Ectodermal cell (in vitro differentiated cells): ENCODE data around the gene EHD2.
"Not testable (repeated sequence)": the region's sequence is repeated elsewhere in the genome, so short reads cannot be mapped to it uniquely, and the experiment has no call there.

Experiments
- H3K27ac ChIP-seq: 2 replicates; pipeline ENCODE4 v1.7.0; 2013; ENCODE audit warnings: mild to moderate bottlenecking, low read depth, low read length; ENCODE audit not compliant: insufficient read depth, poor library complexity, severe bottlenecking
- H3K27me3 ChIP-seq: 2 replicates; pipeline ENCODE4 v1.7.0; 2013; ENCODE audit warnings: mild to moderate bottlenecking, low read length; ENCODE audit not compliant: insufficient read depth, control insufficient read depth, poor library complexity, severe bottlenecking
- H3K36me3 ChIP-seq: one replicate; pipeline ENCODE4 v1.7.0; 2013; ENCODE audit warnings: low read length; ENCODE audit not compliant: control insufficient read depth, insufficient read depth
- H3K4me1 ChIP-seq: one replicate; pipeline ENCODE4 v1.7.0; 2013; ENCODE audit warnings: low read length; ENCODE audit not compliant: control insufficient read depth, insufficient read depth
- H3K4me3 ChIP-seq: 2 replicates; pipeline ENCODE4 v1.7.0; 2013; ENCODE audit warnings: low read depth, low read length, control low read depth; ENCODE audit not compliant: insufficient read depth
- H3K9me3 ChIP-seq: 2 replicates; pipeline ENCODE4 v1.7.0; 2013; ENCODE audit warnings: mild to moderate bottlenecking, low read length, moderate library complexity; ENCODE audit not compliant: control insufficient read depth
- WGBS, 2 experiments: methylation state at CpG; one replicate each; pipeline ENCODE4 v1.1.7; 2013; ENCODE audit warnings: missing lambda C conversion rate in 2 of 2; 5-methylcytosine and 5-hydroxymethylcytosine counted together

The EHD2 gene

DNA sequence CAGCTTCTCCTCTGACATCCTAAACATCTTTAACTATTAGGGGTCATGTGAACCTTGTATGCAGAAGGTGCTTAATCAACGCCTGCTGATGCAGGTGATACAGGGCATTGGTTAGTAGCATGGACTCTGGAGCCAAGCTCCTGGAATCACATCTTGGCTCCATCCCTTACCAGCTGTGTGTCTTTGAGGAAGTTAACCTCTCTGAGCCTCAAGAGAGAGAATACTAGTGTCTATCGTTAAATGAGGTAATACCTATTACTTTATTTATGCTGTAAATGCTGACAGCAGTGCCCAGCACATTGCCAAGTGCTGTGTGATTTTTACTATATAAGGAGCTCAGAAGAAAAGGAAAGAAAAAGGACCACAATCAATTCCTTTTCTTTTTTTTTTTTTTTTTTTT, 54.1 kb downstream of the EHD2 start:
- no peak overlapping the region for H3K4me3 ChIP-seq
- H3K9me3 ChIP-seq = no peaks in the 10 kb centered on the region
- no peaks in the 10 kb centered on the region for H3K27me3 ChIP-seq
- WGBS, 2 experiments = 0 to 50% methylated on average over 1 to 2 of the region's 2 CpGs
- H3K4me1 ChIP-seq = peaks cover 7% of the 10 kb centered on the region
- H3K36me3 ChIP-seq = no peaks in the 10 kb centered on the region
- H3K27ac ChIP-seq = no peak overlapping the region

DNA sequence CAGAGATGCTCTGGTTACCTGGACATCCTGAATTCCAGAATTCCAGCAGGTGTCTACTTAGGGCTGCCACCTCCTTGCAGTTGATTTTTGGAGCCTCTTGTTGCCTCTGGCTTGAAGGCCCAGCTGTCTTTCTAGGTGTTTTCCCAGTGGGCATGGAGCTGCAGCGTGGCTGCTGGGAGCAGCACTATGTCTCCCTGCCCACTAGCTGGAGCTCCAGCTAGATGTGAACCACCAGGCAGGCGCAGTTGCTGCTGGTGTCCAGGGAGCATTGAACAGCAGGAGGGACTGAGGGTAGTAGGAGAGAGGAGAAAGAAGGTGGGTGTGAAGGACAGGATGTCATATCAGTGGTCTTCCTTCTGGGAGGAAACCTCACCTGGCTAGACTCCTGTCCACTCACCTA, 55.4 kb downstream of the EHD2 start:
- H3K36me3 ChIP-seq = no peaks in the 10 kb centered on the region
- H3K4me3 ChIP-seq = no peak overlapping the region
- H3K4me1 ChIP-seq = peaks cover 7% of the 10 kb centered on the region
- WGBS, 2 experiments = 85 to 91% methylated on average over 2 of the region's 2 CpGs
- no peaks in the 10 kb centered on the region for H3K27me3 ChIP-seq
- H3K9me3 ChIP-seq = no peaks in the 10 kb centered on the region
- no peak overlapping the region for H3K27ac ChIP-seq

DNA sequence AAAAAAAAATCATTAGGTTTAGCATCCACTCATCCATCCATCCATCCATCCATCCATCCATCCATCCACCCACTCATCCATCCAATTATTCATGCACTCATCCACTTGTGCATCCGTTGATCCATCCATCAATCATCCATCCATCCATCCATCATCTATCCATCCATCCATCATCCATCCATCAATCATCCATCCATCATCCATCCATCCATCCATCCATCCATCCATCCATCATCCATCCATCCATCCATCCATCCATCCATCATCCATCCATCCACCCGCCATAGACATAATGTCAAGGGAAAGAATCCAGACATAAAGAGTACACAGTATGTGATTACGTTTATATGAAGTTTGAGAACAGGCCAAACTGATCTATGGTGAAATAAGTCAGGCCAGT, 56.3 kb downstream of the EHD2 start:
- 88% methylated on average over 3 of the region's 3 CpGs for WGBS, 2 experiments
- no peaks in the 10 kb centered on the region for H3K9me3 ChIP-seq
- no peak overlapping the region for H3K27ac ChIP-seq
- no peaks in the 10 kb centered on the region for H3K27me3 ChIP-seq
- no peak overlapping the region for H3K4me3 ChIP-seq
- H3K4me1 ChIP-seq = peaks cover 7% of the 10 kb centered on the region
- H3K36me3 ChIP-seq = no peaks in the 10 kb centered on the region

DNA sequence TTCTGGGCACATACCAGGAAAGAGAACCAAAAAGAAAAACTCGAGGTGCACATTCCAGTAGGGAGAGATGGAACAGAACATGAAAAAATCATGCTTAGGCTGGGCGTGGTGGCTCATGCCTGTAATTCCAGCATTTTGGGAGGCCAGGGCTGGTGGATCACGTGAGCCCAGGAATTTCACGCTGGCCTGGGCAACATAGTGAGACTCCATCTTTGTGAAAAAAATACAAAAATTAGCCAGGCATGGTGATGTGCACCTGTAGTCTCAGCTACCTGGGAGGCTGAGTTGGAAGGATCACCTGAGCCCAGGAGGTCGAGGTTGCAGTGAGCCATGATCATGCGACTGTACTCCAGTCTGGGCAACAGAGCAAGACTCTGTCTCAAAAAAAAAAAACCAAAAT, 58.1 kb downstream of the EHD2 start:
- 93% methylated on average over 6 of the region's 6 CpGs for WGBS, 2 experiments
- not testable (repeated sequence) for H3K4me1 ChIP-seq, H3K9me3 ChIP-seq, H3K27ac ChIP-seq, H3K27me3 ChIP-seq, H3K4me3 ChIP-seq, H3K36me3 ChIP-seq

DNA sequence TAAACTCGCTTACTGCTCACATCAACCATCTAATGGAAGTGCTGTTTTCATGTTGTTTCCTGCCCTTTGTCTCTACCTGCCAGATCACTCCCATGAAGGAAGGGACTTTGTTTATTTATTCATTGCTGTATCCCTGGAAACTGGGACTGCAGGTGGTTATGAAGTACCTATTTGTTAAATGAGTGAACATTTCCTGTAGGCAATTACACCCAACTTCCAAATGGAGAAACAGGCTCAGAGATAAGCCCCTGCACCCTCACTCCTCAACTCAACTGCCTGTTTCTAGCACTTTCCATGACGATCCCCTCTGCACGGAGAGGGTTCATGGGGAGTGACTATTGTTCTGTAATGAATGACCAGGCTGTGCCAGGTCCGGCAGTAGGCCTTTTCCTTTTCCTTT, 63.3 kb downstream of the EHD2 start:
- no peak overlapping the region for H3K4me3 ChIP-seq
- H3K27ac ChIP-seq = no peak overlapping the region
- no peaks in the 10 kb centered on the region for H3K9me3 ChIP-seq
- no peaks in the 10 kb centered on the region for H3K4me1 ChIP-seq
- no peaks in the 10 kb centered on the region for H3K27me3 ChIP-seq
- 77 to 78% methylated on average over 4 of the region's 4 CpGs for WGBS, 2 experiments
- H3K36me3 ChIP-seq = peaks cover 8% of the 10 kb centered on the region

DNA sequence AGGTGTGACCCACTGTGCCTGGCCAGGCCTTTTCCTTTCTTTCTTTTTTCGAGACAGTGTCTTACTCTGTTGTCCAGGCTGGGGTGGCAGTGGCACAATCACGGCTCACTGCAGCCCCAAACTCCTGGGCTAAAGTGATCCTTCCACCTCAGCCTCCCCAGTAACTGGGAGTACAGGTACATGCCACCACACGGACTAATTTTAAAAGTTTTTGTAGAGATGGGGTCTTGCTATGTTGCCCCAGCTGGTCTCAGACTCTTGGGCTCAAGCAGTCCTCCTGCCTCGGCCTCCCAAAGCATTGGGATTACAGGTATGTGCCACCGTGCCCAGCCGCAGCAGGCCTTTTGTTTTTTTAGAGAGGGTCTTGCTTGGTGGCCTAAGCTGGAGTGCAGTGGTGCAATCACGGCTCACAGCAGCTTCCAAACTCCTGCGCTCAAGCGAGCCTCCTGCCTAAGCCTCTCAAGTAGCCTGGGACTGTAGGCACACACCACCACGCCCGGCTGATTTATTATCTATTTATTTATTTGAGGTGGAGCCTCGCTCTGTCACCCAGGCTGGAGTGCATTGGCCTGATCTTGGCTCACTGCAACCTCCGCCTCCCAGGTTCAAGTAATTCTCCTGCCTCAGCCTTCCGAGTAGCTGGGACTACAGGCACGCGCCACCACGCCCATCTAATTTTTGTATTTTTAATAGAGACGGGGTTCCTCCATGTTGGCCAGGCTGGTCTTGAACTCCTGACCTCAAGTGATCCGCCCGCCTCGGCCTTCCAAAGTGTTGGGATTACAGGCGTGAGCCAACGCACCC, 64.2 kb downstream of the EHD2 start:
- WGBS, 2 experiments = 79 to 84% methylated on average over 22 to 23 of the region's 23 CpGs
- H3K4me3 ChIP-seq = peak overlapping the region; percentile 78
- H3K27ac ChIP-seq = not testable (repeated sequence)

DNA sequence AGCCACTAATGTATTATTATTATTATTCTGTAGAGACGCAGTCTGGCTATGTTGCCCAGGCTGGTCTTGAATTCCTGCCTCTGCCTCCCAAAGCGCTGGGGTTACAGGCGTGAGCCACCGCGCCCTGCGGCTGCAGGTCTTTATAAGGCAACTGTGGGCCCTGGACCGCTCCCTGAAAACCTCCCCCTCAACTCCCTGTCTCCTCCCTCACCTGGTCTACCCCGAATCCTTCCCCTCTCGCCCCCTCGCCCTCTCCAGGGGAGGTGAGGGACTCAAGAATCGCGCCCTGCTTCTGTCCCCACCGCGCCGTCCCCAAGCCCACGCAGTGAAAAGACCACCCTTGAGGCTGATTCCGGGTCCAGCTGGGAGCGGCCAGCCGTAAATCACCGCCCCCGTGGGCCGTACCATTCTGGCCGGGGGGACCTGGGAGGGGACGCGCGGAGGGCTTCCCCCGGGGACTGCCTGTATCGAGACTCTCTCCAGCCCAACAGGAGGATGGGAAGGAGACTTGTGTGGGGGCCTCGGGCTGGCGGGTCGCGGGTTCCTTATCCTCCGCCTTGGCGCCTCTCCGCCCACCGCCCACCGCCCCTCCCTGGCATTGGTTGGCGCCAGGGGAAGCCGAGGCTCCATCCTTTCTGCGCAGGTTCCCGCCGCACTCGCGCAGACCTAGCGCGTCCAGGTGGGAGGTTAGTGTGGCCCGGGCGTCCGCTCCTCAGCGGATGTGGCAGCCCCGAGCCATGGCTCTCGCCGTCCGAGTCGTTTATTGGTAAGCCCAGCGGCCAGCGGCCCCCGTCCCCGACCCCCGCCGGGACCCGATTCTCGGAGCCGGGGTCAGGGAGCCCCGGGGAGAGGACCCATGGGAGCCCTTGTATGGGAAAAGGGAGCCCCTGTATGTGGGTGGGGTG, 65.1 kb downstream of the EHD2 start, which contains the start of gene SELENOW:
SELENOW (plus strand) TSS at position 655 of the 905 bp plus-strand sequence; CDS start at position 738, 83 bp downstream.
- no peaks in the 10 kb centered on the region for H3K27me3 ChIP-seq
- no peaks in the 10 kb centered on the region for H3K4me1 ChIP-seq
- WGBS, 2 experiments = 1% methylated on average over 65 of the region's 65 CpGs
- H3K4me3 ChIP-seq = peak within 1 kb of the TSS; percentile 78
- peak within 1 kb of the TSS; percentile 96 for H3K27ac ChIP-seq
- no peaks in the 10 kb centered on the region for H3K9me3 ChIP-seq
- H3K36me3 ChIP-seq = peaks cover 8% of the 10 kb centered on the region

More for the DNA sequence above, 64.2 kb downstream of the EHD2 start:
- not testable (repeated sequence) for H3K4me1 ChIP-seq, H3K9me3 ChIP-seq, H3K36me3 ChIP-seq, H3K27me3 ChIP-seq

DNA sequence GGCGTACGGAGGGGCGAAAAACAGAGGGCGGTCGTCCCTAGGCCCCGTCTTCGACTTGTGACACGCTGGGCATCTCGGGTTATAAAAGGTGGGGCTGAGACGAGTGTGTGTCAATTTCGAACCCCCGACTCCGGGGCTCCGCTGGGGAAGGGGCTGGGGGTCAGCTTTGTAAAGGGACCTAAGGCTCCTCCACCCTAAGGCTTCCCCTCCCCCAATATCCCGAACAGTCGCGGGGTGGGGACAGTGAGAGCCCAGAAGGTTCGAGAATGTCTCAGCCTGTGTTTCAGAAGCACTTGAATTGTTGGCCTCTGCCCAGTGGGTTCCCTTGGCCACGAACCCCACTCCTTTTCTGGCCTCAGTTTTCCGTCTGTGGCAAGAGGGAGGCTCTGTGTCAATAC, 65.7 kb downstream of the EHD2 start:
- WGBS, 2 experiments = 1 to 3% methylated on average over 20 of the region's 20 CpGs
- peaks cover 12% of the 10 kb centered on the region for H3K36me3 ChIP-seq
- H3K27me3 ChIP-seq = no peaks in the 10 kb centered on the region
- no peaks in the 10 kb centered on the region for H3K4me1 ChIP-seq
- H3K4me3 ChIP-seq = peak overlapping the region; percentile 78
- no peaks in the 10 kb centered on the region for H3K9me3 ChIP-seq
- no peak overlapping the region for H3K27ac ChIP-seq

DNA sequence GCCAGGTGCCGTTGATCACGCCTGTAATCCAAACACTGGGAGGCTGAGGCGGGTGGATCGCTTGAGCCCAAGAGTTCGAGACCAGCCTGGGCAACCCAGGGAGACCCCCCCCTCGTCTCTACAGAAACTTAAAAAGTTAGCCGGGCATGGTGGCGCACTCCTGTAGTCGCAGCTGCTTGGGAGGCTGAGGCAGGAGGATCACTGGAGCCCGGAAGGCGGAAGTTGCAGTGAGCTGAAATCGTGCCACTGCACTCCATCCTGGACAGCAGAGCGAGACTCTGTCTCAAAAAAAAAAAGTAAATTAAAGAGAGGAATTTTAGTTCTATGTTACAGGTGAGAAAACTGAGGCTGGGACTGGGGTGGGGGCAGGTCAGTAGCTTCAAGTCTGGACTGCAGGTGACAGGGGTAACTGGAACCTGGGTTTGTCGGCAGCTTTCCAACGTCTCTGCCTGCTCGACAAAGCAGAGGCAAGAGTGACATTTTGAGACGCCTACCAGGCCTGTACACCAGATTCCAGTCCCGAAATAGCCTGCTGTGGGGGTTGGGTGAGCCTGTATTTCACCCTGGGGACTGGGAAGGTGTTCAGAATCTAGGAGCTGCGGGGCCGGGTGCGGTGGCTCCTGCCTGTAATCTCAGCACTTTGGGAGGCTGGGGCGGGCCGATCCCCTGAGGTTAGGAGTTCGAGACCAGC, 66.4 kb downstream of the EHD2 start:
- H3K27me3 ChIP-seq = no peaks in the 10 kb centered on the region
- no peak overlapping the region for H3K27ac ChIP-seq
- WGBS, 2 experiments = 80 to 83% methylated on average over 24 of the region's 24 CpGs

DNA sequence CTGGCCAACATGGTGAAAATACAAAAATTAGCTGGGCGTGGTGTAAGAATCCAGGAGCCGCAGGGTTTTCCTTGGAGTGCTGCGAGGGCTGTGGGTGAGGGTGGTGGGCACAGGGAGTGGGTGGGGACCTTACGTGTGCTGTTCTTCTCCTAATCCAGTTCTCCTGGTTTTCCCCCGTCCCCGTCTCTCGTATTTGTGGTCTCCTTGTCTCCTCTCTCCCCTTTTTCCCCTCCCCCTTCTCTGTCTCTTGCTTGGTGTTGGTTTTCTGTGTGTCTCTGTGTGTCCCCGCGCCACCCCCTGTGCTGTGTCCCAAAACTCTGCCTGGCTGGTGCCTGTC, 67.0 kb downstream of the EHD2 start:
- WGBS, 2 experiments = 82 to 85% methylated on average over 9 of the region's 9 CpGs
- H3K27me3 ChIP-seq = no peaks in the 10 kb centered on the region
- H3K9me3 ChIP-seq = no peaks in the 10 kb centered on the region
- H3K4me1 ChIP-seq = no peaks in the 10 kb centered on the region
- no peak overlapping the region for H3K4me3 ChIP-seq
- H3K36me3 ChIP-seq = peaks cover 20% of the 10 kb centered on the region
- H3K27ac ChIP-seq = no peak overlapping the region

More for the DNA sequence above, 66.4 kb downstream of the EHD2 start:
- H3K4me1 ChIP-seq = no peaks in the 10 kb centered on the region
- peaks cover 19% of the 10 kb centered on the region for H3K36me3 ChIP-seq
- H3K9me3 ChIP-seq = no peaks in the 10 kb centered on the region
- peak overlapping the region; percentile 78 for H3K4me3 ChIP-seq
